HG03571 (cell line): ENCODE data around the gene TRAF3IP1.
"Not testable (repeated sequence)": the region's sequence is repeated elsewhere in the genome, so short reads cannot be mapped to it uniquely, and the experiment has no call there.

Experiments used
- ATAC-seq: cut with Tn5 transposase; IDR thresholded peaks from one replicate; pipeline ENCODE4 v1.9.1; 2021; ENCODE audit not compliant: unreplicated experiment

The TRAF3IP1 gene

GRCh38 chr2:238442257-238442656, 121.9 kb downstream of the TRAF3IP1 start:
- ATAC-seq: not testable (repeated sequence)

GRCh38 chr2:238444242-238444641, 123.9 kb downstream of the TRAF3IP1 start:
- ATAC-seq: no peak

- no peak for ATAC-seq
Observed at GRCh38 chr2:238445409-238446190, 125.3 kb downstream of the TRAF3IP1 start.

GRCh38 chr2:238446371-238446770, 126.1 kb downstream of the TRAF3IP1 start:
- ATAC-seq: no peak

GRCh38 chr2:238448031-238448955, 128.0 kb downstream of the TRAF3IP1 start:
- ATAC-seq: no peak

GRCh38 chr2:238449241-238449640, 128.9 kb downstream of the TRAF3IP1 start:
- no peak for ATAC-seq

- no peak for ATAC-seq
Observed at GRCh38 chr2:238449909-238450417, 129.6 kb downstream of the TRAF3IP1 start.

- ATAC-seq: no peak
Observed at GRCh38 chr2:238450440-238450861, 130.1 kb downstream of the TRAF3IP1 start.
